CD4-positive, CD25-positive, alpha-beta regulatory T cell (primary cell): ENCODE results near the gene SCUBE1. TPM values are rescaled to one million over a fixed set of nuclear protein-coding genes. Genes with fewer than 3 reads are reported as not detected.

Source experiments
- ATAC-seq, 2 donors: fragments of 150-1000 bp; cut with Tn5 transposase; one replicate each; pipeline ENCODE4 v1.10.0; 2021; ENCODE audit warnings: low read depth in 2 of 2, moderate number of reproducible peaks in 2 of 2, moderate library complexity in 1 of 2
- DNase-seq, 3 donors: peaks; one replicate each; pipeline versions ENCODE4 v3.0.0 to v3.0.0-alpha.2; 2012 to 2022; ENCODE audit warnings: mixed read lengths in 1 of 3
- H3K27ac ChIP-seq: one replicate; pipeline ENCODE4 v1.7.0; 2013; ENCODE audit warnings: mild to moderate bottlenecking, low read length; ENCODE audit not compliant: insufficient read depth, poor library complexity, severe bottlenecking
- H3K27me3 ChIP-seq: one replicate; pipeline ENCODE4 v1.7.0; 2013; ENCODE audit warnings: low read length; ENCODE audit not compliant: control insufficient read depth, insufficient read depth
- H3K36me3 ChIP-seq: one replicate; pipeline ENCODE4 v1.7.0; 2013; ENCODE audit warnings: mild to moderate bottlenecking, low read length, moderate library complexity; ENCODE audit not compliant: control insufficient read depth, insufficient read depth
- H3K4me1 ChIP-seq: 2 replicates; pipeline ENCODE4 v1.7.0; 2013; ENCODE audit warnings: mild to moderate bottlenecking, low read length; ENCODE audit not compliant: insufficient read depth, control insufficient read depth, poor library complexity, severe bottlenecking
- H3K4me3 ChIP-seq: one replicate; pipeline ENCODE4 v1.7.0; 2013; ENCODE audit warnings: low read depth, mild to moderate bottlenecking, low read length, moderate library complexity
- H3K9me3 ChIP-seq, 2 experiments: 1 replicate in 1 of 2; 2 replicates in 1 of 2; pipeline ENCODE4 v1.7.0; 2013; ENCODE audit warnings: low read length in 2 of 2, mild to moderate bottlenecking in 1 of 2, moderate library complexity in 1 of 2; ENCODE audit not compliant: control insufficient read depth in 2 of 2
- H3K27ac Mint-ChIP-seq, 3 donors: one replicate each; pipeline ENCODE4 v1.8.0; 2020 to 2022; ENCODE audit warnings: mild to moderate bottlenecking in 3 of 3, mixed read lengths in 3 of 3, moderate library complexity in 2 of 3
- H3K27me3 Mint-ChIP-seq: one replicate; pipeline ENCODE4 v1.8.0; 2022; ENCODE audit warnings: mild to moderate bottlenecking, mixed read lengths
- H3K36me3 Mint-ChIP-seq: one replicate; pipeline ENCODE4 v1.8.0; 2020; ENCODE audit warnings: mixed read lengths
- H3K4me1 Mint-ChIP-seq, 4 donors: one replicate each; pipeline ENCODE4 v1.8.0; 2020 to 2022; ENCODE audit warnings: mixed read lengths in 4 of 4, mild to moderate bottlenecking in 1 of 4
- H3K4me3 Mint-ChIP-seq, 4 donors: one replicate each; pipeline ENCODE4 v1.8.0; 2020 to 2022; ENCODE audit warnings: mild to moderate bottlenecking in 4 of 4, mixed read lengths in 4 of 4, moderate library complexity in 3 of 4
- H3K9me3 Mint-ChIP-seq, 7 donors: one replicate each; pipeline ENCODE4 v1.8.0; 2020 to 2022; ENCODE audit warnings: mixed read lengths in 7 of 7, mild to moderate bottlenecking in 3 of 7, moderate library complexity in 2 of 7
- polyA plus RNA-seq, 4 donors: library from polyadenylated mRNA; unstranded; fragments of 300-500 nt; fragmentation: Illumina TruSeq; gene quantifications; one replicate each; pipeline ENCODE4 v1.2.3, GENCODE V29; 2021
- total RNA-seq: library from RNA; stranded (reverse); gene quantifications from one replicate; pipeline ENCODE4 v1.2.3, GENCODE V29; 2022

Gene SCUBE1
- total and polyA plus RNA-seq, 5 donors from 2014 or later: 0.74 TPM; not detected in 4

DNA sequence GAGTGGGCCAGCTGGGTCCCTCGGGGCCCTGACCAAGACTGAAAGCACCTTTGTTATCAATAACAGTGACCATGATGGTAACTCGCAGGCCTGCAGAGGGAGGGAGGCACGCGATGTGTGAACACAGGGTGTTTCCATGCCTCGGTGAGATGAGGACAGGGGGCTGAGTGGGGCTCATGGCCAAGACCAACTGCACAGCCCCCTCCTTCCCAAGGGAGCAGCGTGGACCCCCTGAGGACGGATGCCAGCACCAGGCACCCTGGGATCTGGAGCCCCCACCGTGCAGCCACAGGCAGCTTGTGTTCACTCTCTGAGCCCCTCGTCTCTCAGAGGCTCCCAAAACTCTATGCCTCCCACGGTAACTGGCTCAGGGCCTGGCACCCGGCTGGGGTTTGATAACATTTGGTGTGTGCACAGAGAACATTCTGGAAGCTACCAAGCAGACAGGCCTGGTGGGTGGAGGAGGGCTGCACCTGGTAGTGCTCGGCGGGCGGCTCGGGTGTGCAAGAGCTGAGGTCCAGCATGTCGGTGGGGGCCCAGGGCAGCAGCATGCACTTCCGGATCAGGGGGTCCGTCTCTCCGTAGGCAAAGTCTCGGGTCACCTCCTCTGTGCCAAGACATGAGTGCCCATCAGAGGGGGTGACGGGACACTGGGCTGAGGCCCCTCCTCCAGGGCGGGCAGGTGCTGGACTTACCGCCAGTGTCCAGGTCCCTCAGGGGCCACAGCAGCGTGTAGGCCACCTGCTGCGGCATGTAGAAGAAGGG lies 163.8 kb downstream of the SCUBE1 start:
- Mint-ChIP-seq H3K4me1 (peaks cover 0 to 12% (median 6%) of the 10 kb centered on the region in 4 donors), H3K9me3 (peaks cover 0 to 1% (median 0%) of the 10 kb centered on the region in 7 donors)
- ATAC-seq: no peak

GRCh38 chr22:43177479-43177878 lies 165.7 kb downstream of the SCUBE1 start:
- Mint-ChIP-seq H3K9me3 (no peaks in the 10 kb centered on the region), H3K27ac (no peak overlapping the region), H3K4me1 (peaks cover 0 to 5% (median 1%) of the 10 kb centered on the region in 4 donors), H3K4me3 (no peak overlapping the region), H3K27me3 (no peaks in the 10 kb centered on the region), H3K36me3 (peaks cover 10% of the 10 kb centered on the region)
- ATAC-seq: no peak
- Histone ChIP-seq H3K27ac (no peak overlapping the region), H3K9me3 (no peaks in the 10 kb centered on the region), H3K27me3 (no peaks in the 10 kb centered on the region), H3K36me3 (peaks cover 16% of the 10 kb centered on the region), H3K4me3 (no peak overlapping the region), H3K4me1 (no peaks in the 10 kb centered on the region)
- no peak for DNase-seq

More for the DNA sequence above, 163.8 kb downstream of the SCUBE1 start:
- peak overlapping the region in 1 of 3 donors; percentile 92 for H3K27ac Mint-ChIP-seq
- H3K36me3 Mint-ChIP-seq: peaks cover 3% of the 10 kb centered on the region
- H3K27me3 Mint-ChIP-seq: no peaks in the 10 kb centered on the region
- no peaks in the 10 kb centered on the region for H3K9me3 ChIP-seq
- peak overlapping the region in 1 of 4 donors; percentile 44 for H3K4me3 Mint-ChIP-seq
- no peak overlapping the region for H3K4me3 ChIP-seq
- no peak for DNase-seq
- H3K27me3 ChIP-seq: no peaks in the 10 kb centered on the region
- no peak overlapping the region for H3K27ac ChIP-seq
- H3K4me1 ChIP-seq: no peaks in the 10 kb centered on the region
- H3K36me3 ChIP-seq: peaks cover 10% of the 10 kb centered on the region

GRCh38 chr22:43176090-43176489 lies 167.1 kb downstream of the SCUBE1 start:
- Mint-ChIP-seq H3K36me3 (peaks cover 7% of the 10 kb centered on the region), H3K27ac (no peak overlapping the region), H3K9me3 (no peaks in the 10 kb centered on the region), H3K27me3 (no peaks in the 10 kb centered on the region), H3K4me3 (no peak overlapping the region), H3K4me1 (no peaks in the 10 kb centered on the region)
- Histone ChIP-seq H3K27me3 (no peaks in the 10 kb centered on the region), H3K9me3 (no peaks in the 10 kb centered on the region), H3K4me3 (no peak overlapping the region), H3K4me1 (peaks cover 3% of the 10 kb centered on the region), H3K36me3 (peaks cover 21% of the 10 kb centered on the region), H3K27ac (no peak overlapping the region)
- DNase-seq: no peak
- no peak for ATAC-seq

DNA sequence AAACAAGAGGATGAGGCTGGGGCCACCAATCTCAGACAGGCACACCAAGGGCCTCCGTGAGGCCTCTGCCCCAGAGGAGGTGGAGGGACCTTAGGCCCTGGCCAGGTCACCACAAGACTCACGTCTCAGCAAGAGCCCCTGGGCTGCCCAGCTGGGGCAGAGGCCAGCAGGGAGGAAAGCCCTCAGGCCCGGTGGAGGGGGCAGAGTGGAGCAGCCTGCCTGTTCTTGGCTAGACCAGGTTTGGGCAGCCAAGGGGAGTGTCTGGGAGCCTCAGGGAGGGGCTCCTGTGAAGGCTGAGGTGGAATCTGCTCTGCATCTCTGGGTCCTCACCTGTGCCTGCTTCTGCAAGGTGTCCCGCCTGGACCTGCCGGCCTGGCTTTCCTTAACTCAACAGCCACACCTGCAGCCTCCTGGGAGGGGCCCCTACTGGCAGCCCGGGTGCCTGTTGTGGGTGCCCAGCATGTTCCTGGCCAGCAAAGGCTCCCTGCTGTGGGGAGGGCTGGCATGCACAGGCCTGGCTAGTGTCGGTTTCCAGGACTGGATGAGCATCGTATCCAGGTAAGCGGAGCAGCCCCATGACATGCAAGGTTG lies 168.1 kb downstream of the SCUBE1 start:
- no peak for ATAC-seq

DNA sequence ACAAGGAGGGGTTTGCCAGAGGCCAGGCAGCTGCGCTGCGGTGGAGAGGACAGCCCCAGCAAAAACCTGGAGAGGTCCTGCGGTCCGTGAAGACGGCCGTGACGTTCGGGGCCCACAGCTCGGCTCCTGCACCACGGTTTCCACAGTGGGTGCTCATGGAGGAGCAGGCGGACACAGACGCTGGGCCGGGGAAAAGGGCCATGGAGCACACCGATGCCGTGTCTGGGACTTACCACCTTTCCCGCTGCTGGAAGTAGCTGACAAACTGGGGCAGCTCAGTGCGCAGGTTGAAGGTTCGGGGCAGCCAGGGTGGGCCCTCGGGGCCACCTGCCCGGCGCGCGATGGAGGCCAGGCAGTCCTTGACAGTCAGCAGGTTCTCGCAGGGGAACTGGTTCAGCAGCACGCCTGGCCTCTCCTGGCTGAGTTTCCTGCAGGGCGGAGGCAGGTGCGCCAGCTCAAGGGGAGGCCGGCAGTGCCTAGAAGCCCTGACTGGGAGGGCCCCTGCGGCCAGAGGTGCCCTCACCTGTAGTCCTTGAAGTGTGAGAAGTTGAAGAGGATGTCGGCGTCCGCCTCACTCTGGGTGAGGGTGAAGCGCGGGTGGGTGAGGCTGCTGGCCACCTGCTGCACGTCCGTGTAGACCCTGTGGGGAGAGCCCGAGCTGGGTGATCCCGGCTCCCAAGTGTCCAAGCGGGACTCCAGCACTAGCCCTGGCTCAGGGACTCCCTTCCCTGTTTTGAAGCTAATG lies 169.0 kb downstream of the SCUBE1 start:
- Histone ChIP-seq H3K4me1 (peaks cover 3% of the 10 kb centered on the region), H3K27ac (no peak overlapping the region), H3K4me3 (no peak overlapping the region), H3K27me3 (no peaks in the 10 kb centered on the region), H3K9me3 (no peaks in the 10 kb centered on the region), H3K36me3 (peaks cover 18% of the 10 kb centered on the region)
- peaks cover 11% of the 10 kb centered on the region for H3K36me3 Mint-ChIP-seq
- H3K27me3 Mint-ChIP-seq: no peaks in the 10 kb centered on the region
- no peaks in the 10 kb centered on the region for H3K9me3 Mint-ChIP-seq
- H3K4me1 Mint-ChIP-seq: no peaks in the 10 kb centered on the region
- H3K4me3 Mint-ChIP-seq: no peak overlapping the region
- no peak for DNase-seq
- no peak overlapping the region for H3K27ac Mint-ChIP-seq
- ATAC-seq: no peak

More for the DNA sequence above, 168.1 kb downstream of the SCUBE1 start:
- no peaks in the 10 kb centered on the region for H3K27me3 ChIP-seq
- peaks cover 24% of the 10 kb centered on the region for H3K36me3 ChIP-seq
- no peak overlapping the region for H3K4me3 ChIP-seq
- H3K9me3 ChIP-seq: no peaks in the 10 kb centered on the region
- H3K27ac Mint-ChIP-seq: no peak overlapping the region
- H3K4me3 Mint-ChIP-seq: no peak overlapping the region
- H3K27me3 Mint-ChIP-seq: no peaks in the 10 kb centered on the region
- no peak overlapping the region for H3K27ac ChIP-seq
- no peaks in the 10 kb centered on the region for H3K4me1 Mint-ChIP-seq
- peaks cover 3% of the 10 kb centered on the region for H3K4me1 ChIP-seq
- DNase-seq: no peak
- H3K36me3 Mint-ChIP-seq: peaks cover 11% of the 10 kb centered on the region
- no peaks in the 10 kb centered on the region for H3K9me3 Mint-ChIP-seq

GRCh38 chr22:43173566-43173965 lies 169.6 kb downstream of the SCUBE1 start:
- no peaks in the 10 kb centered on the region for H3K9me3 ChIP-seq
- H3K4me3 ChIP-seq: no peak overlapping the region
- DNase-seq (no peak), ATAC-seq (no peak)
- H3K4me1 Mint-ChIP-seq: no peaks in the 10 kb centered on the region
- H3K4me3 Mint-ChIP-seq: no peak overlapping the region
- no peak overlapping the region for H3K27ac ChIP-seq
- no peak overlapping the region for H3K27ac Mint-ChIP-seq
- peaks cover 3% of the 10 kb centered on the region for H3K4me1 ChIP-seq
- H3K27me3 ChIP-seq: no peaks in the 10 kb centered on the region
- peaks cover 11% of the 10 kb centered on the region for H3K36me3 Mint-ChIP-seq
- H3K27me3 Mint-ChIP-seq: no peaks in the 10 kb centered on the region
- H3K9me3 Mint-ChIP-seq: no peaks in the 10 kb centered on the region
- H3K36me3 ChIP-seq: peaks cover 14% of the 10 kb centered on the region

DNA sequence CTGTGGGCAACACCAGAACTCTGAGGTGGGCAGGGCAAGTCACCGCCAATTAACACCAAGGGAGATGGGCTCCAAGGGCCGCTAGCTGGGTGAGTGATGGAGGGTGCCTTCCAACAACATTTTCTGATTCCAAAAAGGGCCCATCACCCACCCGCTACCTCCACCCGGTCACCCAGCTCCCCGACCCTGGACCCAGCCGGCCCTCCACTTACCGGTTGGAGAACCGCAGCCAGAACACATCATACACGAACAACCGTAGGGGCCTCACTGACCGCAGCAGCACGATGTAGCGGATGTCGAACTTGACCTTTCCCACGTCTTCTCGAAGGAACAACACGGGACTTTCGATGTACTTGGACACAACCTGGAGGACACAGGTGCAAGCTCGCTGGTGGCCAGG lies 171.0 kb downstream of the SCUBE1 start:
- Mint-ChIP-seq H3K4me1 (no peaks in the 10 kb centered on the region), H3K9me3 (no peaks in the 10 kb centered on the region), H3K36me3 (peaks cover 11% of the 10 kb centered on the region), H3K4me3 (no peak overlapping the region), H3K27me3 (no peaks in the 10 kb centered on the region), H3K27ac (no peak overlapping the region)
- DNase-seq (no peak), ATAC-seq (no peak)
- peaks cover 19% of the 10 kb centered on the region for H3K36me3 ChIP-seq
- peaks cover 3% of the 10 kb centered on the region for H3K4me1 ChIP-seq
- H3K27ac ChIP-seq: no peak overlapping the region
- H3K27me3 ChIP-seq: no peaks in the 10 kb centered on the region
- no peak overlapping the region for H3K4me3 ChIP-seq
- no peaks in the 10 kb centered on the region for H3K9me3 ChIP-seq
